DOHH2 (cell line): Measurements from ENCODE around the gene CMC1.
"Not testable (repeated sequence)": the region's sequence is repeated elsewhere in the genome, so short reads cannot be mapped to it uniquely, and the experiment has no call there.

Experiments
- H3F3A ChIP-seq: fragments of 200-600 bp; sonication (generic), shearing (Covaris generic); 2 replicates; pipeline ENCODE4 v1.6.0; 2016; ENCODE audit warnings: antibody characterized with exemption, mild to moderate bottlenecking; ENCODE audit not compliant: control insufficient read depth, insufficient read depth
- H3K27ac ChIP-seq: fragments of 200-600 bp; sonication (generic); 2 replicates; pipeline ENCODE4 v1.5.1; 2014; ENCODE audit warnings: low read depth, mild to moderate bottlenecking, low read length, moderate library complexity
- H3K27me3 ChIP-seq: fragments of 200-600 bp; sonication (generic); 2 replicates; pipeline ENCODE4 v1.6.1; 2014; ENCODE audit warnings: mild to moderate bottlenecking, low read length, mixed read lengths; ENCODE audit not compliant: control insufficient read depth
- H3K36me3 ChIP-seq: fragments of 200-600 bp; sonication (generic); 2 replicates; pipeline ENCODE4 v1.6.1; 2014; ENCODE audit warnings: mild to moderate bottlenecking, low read length, moderate library complexity, mixed read lengths; ENCODE audit not compliant: control insufficient read depth
- H3K4me1 ChIP-seq: fragments of 200-600 bp; sonication (generic); 2 replicates; pipeline ENCODE4 v1.6.1; 2014; ENCODE audit warnings: mild to moderate bottlenecking, low read length, mixed read lengths; ENCODE audit not compliant: control insufficient read depth
- H3K4me2 ChIP-seq: fragments of 200-600 bp; sonication (generic); 2 replicates; pipeline ENCODE4 v1.6.0; 2014; ENCODE audit warnings: mild to moderate bottlenecking, low read length, moderate library complexity
- H3K4me3 ChIP-seq: fragments of 200-600 bp; sonication (generic); 2 replicates; pipeline ENCODE4 v1.5.1; 2014; ENCODE audit warnings: mild to moderate bottlenecking, low read length, mixed read lengths
- H3K79me2 ChIP-seq: fragments of 200-600 bp; sonication (generic); 2 replicates; pipeline ENCODE4 v1.6.1; 2014; ENCODE audit warnings: mild to moderate bottlenecking, low read length, mixed read lengths; ENCODE audit not compliant: control insufficient read depth
- H3K9me2 ChIP-seq: fragments of 200-600 bp; sonication (generic); replicated peaks from 2 replicates; pipeline ENCODE4 v1.6.1; 2014; ENCODE audit warnings: mild to moderate bottlenecking, low read length, mixed read lengths; ENCODE audit not compliant: control insufficient read depth
- H3K9me3 ChIP-seq: fragments of 200-600 bp; sonication (generic); 2 replicates; pipeline ENCODE4 v1.6.1; 2014; ENCODE audit warnings: antibody characterized with exemption, low read length, mixed read lengths; ENCODE audit not compliant: control insufficient read depth, insufficient read depth
- H4K20me1 ChIP-seq: fragments of 200-600 bp; sonication (generic); 2 replicates; pipeline ENCODE4 v1.6.0; 2014; ENCODE audit warnings: low read depth, mild to moderate bottlenecking, antibody characterized with exemption, low read length, moderate library complexity; ENCODE audit not compliant: control insufficient read depth, insufficient read depth
- EZH2phosphoT487 ChIP-seq: fragments of 200-600 bp; sonication (generic); IDR thresholded peaks from 2 replicates; pipeline ENCODE4 v1.6.1; 2017; ENCODE audit warnings: borderline replicate concordance, mild to moderate bottlenecking, antibody characterized with exemption, low read length, moderate library complexity, mixed read lengths
- TF ChIP-seq, protein P1 (sequence below): fragments of 200-600 bp; sonication (generic); IDR thresholded peaks from one replicate; pipeline ENCODE4 v1.5.1; 2014; ENCODE audit warnings: antibody characterized with exemption, mild to moderate bottlenecking, low read depth, low read length; ENCODE audit not compliant: poor library complexity, severe bottlenecking

The CMC1 gene

DNA sequence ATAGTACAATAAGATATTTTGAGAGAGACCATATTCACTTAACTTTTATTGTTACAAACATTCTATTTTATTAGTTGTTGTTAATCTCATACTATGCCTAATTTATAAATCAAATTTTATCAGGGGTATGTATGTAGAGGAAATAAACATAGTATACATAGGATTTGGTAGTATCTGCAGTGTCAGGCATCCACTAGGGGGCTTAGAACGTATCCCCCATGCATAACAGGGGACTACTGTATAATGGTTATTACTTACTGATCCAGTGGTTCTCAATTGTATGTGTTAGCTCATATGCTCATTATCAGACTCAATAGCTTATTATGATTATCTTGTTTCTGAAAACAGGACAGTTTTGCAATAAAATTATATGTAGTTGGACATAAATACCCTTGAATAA, 27.6 kb downstream of the CMC1 start:
- Histone ChIP-seq H3K79me2 (no peaks in the 10 kb centered on the region), H3K36me3 (peaks cover 33% of the 10 kb centered on the region), H3K4me3 (no peak overlapping the region), H4K20me1 (no peaks in the 10 kb centered on the region), H3K4me2 (no peak overlapping the region), H3K9me3 (no peaks in the 10 kb centered on the region; the same call in 1 of the 2 replicates), H3F3A (no peaks in the 10 kb centered on the region), H3K9me2 (no peaks in the 10 kb centered on the region), H3K27me3 (no peaks in the 10 kb centered on the region), H3K4me1 (no peaks in the 10 kb centered on the region), H3K27ac (no peak overlapping the region)
- TF ChIP-seq, protein P1, sequence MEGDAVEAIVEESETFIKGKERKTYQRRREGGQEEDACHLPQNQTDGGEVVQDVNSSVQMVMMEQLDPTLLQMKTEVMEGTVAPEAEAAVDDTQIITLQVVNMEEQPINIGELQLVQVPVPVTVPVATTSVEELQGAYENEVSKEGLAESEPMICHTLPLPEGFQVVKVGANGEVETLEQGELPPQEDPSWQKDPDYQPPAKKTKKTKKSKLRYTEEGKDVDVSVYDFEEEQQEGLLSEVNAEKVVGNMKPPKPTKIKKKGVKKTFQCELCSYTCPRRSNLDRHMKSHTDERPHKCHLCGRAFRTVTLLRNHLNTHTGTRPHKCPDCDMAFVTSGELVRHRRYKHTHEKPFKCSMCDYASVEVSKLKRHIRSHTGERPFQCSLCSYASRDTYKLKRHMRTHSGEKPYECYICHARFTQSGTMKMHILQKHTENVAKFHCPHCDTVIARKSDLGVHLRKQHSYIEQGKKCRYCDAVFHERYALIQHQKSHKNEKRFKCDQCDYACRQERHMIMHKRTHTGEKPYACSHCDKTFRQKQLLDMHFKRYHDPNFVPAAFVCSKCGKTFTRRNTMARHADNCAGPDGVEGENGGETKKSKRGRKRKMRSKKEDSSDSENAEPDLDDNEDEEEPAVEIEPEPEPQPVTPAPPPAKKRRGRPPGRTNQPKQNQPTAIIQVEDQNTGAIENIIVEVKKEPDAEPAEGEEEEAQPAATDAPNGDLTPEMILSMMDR = peak; percentile 54
- TF ChIP-seq EZH2phosphoT487 = no peak

DNA sequence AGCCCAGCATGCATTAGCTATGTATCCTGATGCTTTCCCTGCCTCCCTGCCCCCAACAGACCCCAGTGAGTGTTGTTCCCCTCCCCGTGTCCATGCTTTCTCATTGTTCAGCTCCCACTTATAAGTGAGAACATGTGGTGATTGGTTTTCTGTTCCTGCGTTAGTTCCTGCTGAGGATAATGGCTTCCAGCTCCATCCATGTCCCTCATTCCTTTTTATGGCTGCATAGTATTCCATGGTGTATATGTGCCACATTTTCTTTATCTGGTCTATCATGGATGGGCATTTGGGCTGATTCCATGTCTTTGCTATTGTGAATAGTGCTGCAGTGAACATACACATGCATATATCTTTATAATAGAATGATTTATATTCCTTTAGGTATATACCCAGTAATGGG, 28.5 kb downstream of the CMC1 start:
- H3K27me3 ChIP-seq, H3K9me2 ChIP-seq, H3F3A ChIP-seq, H3K27ac ChIP-seq, H3K4me1 ChIP-seq, H3K79me2 ChIP-seq, H3K4me2 ChIP-seq, H3K9me3 ChIP-seq, H4K20me1 ChIP-seq, H3K4me3 ChIP-seq: not testable (repeated sequence)
- H3K36me3 ChIP-seq = peaks cover 31% of the 10 kb centered on the region

DNA sequence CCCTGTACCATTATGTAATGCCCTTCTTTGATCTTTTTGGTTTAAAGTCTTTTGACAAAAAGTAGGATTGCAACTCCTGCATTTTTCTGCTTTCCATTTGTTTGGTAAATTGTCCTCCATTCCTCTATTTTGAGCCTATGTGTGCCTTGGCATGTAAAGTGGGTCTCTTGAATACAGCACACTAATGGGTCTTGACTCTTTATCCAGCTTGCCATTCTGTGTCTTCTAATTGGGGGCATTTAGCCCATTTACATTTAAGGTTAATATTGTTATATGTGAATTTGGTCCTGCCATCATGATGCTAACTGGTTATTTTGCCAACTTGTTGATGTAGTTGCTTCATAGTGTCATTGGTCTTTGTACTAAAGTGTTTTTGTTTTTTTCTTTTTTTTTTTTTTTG, 32.4 kb downstream of the CMC1 start:
- Histone ChIP-seq H3K4me2 (no peak overlapping the region), H3K4me3 (no peak overlapping the region), H3K36me3 (peaks cover 31% of the 10 kb centered on the region), H3K27me3 (no peaks in the 10 kb centered on the region), H3K27ac (no peak overlapping the region), H3K9me3 (no peaks in the 10 kb centered on the region; the same call in 1 of the 2 replicates), H4K20me1 (no peaks in the 10 kb centered on the region), H3K79me2 (no peaks in the 10 kb centered on the region), H3K4me1 (peaks cover 5% of the 10 kb centered on the region), H3F3A (no peaks in the 10 kb centered on the region), H3K9me2 (no peaks in the 10 kb centered on the region)
- TF ChIP-seq, protein P1 = no peak
- no peak for TF ChIP-seq EZH2phosphoT487

DNA sequence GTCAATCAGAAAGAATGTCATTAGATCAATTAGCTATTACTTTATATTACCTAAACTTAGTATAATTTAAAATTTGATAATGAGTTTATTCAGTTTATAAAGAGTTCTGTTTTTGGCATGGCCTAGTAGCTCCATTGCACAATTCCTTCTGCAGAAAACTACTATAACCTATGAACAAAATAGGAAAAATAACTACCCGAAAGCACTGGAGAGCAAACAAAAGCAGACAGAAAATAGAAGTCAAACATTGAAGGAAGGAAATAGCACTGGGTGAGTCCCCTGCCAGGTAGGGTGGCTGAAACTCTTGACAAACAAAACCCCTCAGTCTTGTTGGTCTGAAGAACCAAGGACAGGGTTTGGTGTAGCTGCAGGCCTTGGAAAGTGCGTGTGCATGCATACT, 37.5 kb downstream of the CMC1 start:
- TF ChIP-seq, protein P1 = no peak
- no peak for TF ChIP-seq EZH2phosphoT487
- H3K9me3 ChIP-seq = no peaks in the 10 kb centered on the region
- H3K27me3 ChIP-seq = no peaks in the 10 kb centered on the region
- H3K4me3 ChIP-seq = no peak overlapping the region
- H3K4me1 ChIP-seq = peaks cover 5% of the 10 kb centered on the region
- H3K27ac ChIP-seq = no peak overlapping the region
- no peaks in the 10 kb centered on the region for H3K79me2 ChIP-seq
- peaks cover 14% of the 10 kb centered on the region for H3K36me3 ChIP-seq
- H4K20me1 ChIP-seq = no peaks in the 10 kb centered on the region
- H3F3A ChIP-seq = no peaks in the 10 kb centered on the region
- H3K9me2 ChIP-seq = no peaks in the 10 kb centered on the region
- H3K4me2 ChIP-seq = no peak overlapping the region
